HepG2 (cell line): Measurements from ENCODE around the gene UCN2. TPM values are rescaled to one million over a fixed set of nuclear protein-coding genes. Genes with fewer than 3 reads are reported as not detected.

Experiments
- CCDC6 ChIP-seq: sonication (generic); formaldehyde crosslinking; IDR thresholded peaks from 2 replicates; pipeline ENCODE4 v1.8.1; 2022; ENCODE audit warnings: mild to moderate bottlenecking, missing genetic modification reagents, moderate library complexity
- CREB1 ChIP-seq, 2 experiments: fragments of 450-650 bp in 1 of 2; IDR thresholded peaks; 2 replicates each; pipeline ENCODE4 v1.6.1; 2016 to 2017; ENCODE audit warnings: control low read depth in 1 of 2, mild to moderate bottlenecking in 1 of 2, missing compliant biosample characterization in 1 of 2, missing genetic modification characterization in 1 of 2
- ETV6 ChIP-seq: sonication (generic); formaldehyde crosslinking; conservative IDR thresholded peaks from 2 replicates; pipeline ENCODE4 v1.4.0; 2020; ENCODE audit warnings: missing genetic modification reagents
- ISL2 ChIP-seq: sonication (generic); formaldehyde crosslinking; IDR thresholded peaks from 2 replicates; pipeline ENCODE4 v1.5.0; 2020; ENCODE audit warnings: missing genetic modification reagents
- MED8 ChIP-seq: sonication (generic); formaldehyde crosslinking; IDR thresholded peaks from 2 replicates; pipeline ENCODE4 v1.8.1; 2023; ENCODE audit warnings: mild to moderate bottlenecking, missing genetic modification reagents; ENCODE audit not compliant: insufficient replicate concordance
- MEIS2 ChIP-seq: sonication (generic); formaldehyde crosslinking; IDR thresholded peaks from 2 replicates; pipeline ENCODE4 v1.9.0; 2021; ENCODE audit warnings: mild to moderate bottlenecking, missing genetic modification reagents
- MIER3 ChIP-seq: IDR thresholded peaks from 2 replicates; pipeline ENCODE4 v1.6.1; 2016; ENCODE audit warnings: missing compliant biosample characterization, borderline replicate concordance
- NFKBIZ ChIP-seq: IDR thresholded peaks from 2 replicates; pipeline ENCODE4 v1.6.1; 2018; ENCODE audit warnings: missing genetic modification reagents, missing compliant biosample characterization
- NR2F6 ChIP-seq, 2 experiments: IDR thresholded peaks; 2 replicates each; pipeline ENCODE4 v1.6.1; 2016; ENCODE audit warnings: antibody characterized with exemption in 1 of 2, mild to moderate bottlenecking in 1 of 2
- NR3C1 ChIP-seq: sonication (generic); formaldehyde crosslinking; IDR thresholded peaks from 2 replicates; pipeline ENCODE4 v1.4.0; 2020; ENCODE audit warnings: missing genetic modification reagents
- RFX5 ChIP-seq: IDR thresholded peaks from 2 replicates; pipeline ENCODE4 v1.6.1; 2011; ENCODE audit warnings: low read depth, low read length, improper control_type of control experiment
- SALL1 ChIP-seq: sonication (generic); formaldehyde crosslinking; IDR thresholded peaks from 2 replicates; pipeline ENCODE4 v1.8.0; 2022; ENCODE audit warnings: mild to moderate bottlenecking, missing genetic modification reagents
- SMARCC2 ChIP-seq: fragments of 450-650 bp; IDR thresholded peaks from 2 replicates; pipeline ENCODE4 v1.6.1; 2017; ENCODE audit warnings: antibody characterized with exemption, mild to moderate bottlenecking
- SNAPC2 ChIP-seq: sonication (generic); formaldehyde crosslinking; IDR thresholded peaks from 2 replicates; pipeline ENCODE4 v1.8.1; 2022; ENCODE audit warnings: mild to moderate bottlenecking, missing genetic modification reagents
- ZNF121 ChIP-seq: sonication (generic); formaldehyde crosslinking; IDR thresholded peaks from 2 replicates; pipeline ENCODE4 v1.5.0; 2020; ENCODE audit warnings: mild to moderate bottlenecking, missing genetic modification reagents
- ZNF138 ChIP-seq: sonication (generic); formaldehyde crosslinking; IDR thresholded peaks from 2 replicates; pipeline ENCODE4 v1.5.0; 2020; ENCODE audit warnings: mild to moderate bottlenecking, low read depth, missing genetic modification reagents
- ZNF446 ChIP-seq: sonication (generic); formaldehyde crosslinking; IDR thresholded peaks from 2 replicates; pipeline ENCODE4 v1.5.0; 2020; ENCODE audit warnings: mild to moderate bottlenecking, missing genetic modification reagents
- ZNF678 ChIP-seq: sonication (generic); formaldehyde crosslinking; IDR thresholded peaks from 2 replicates; pipeline ENCODE4 v1.4.0; 2020; ENCODE audit warnings: mild to moderate bottlenecking, missing genetic modification reagents
- ZNF710 ChIP-seq: sonication (generic); formaldehyde crosslinking; IDR thresholded peaks from 2 replicates; pipeline ENCODE4 v1.5.0; 2020; ENCODE audit warnings: mild to moderate bottlenecking, missing genetic modification reagents, borderline replicate concordance
- ZNF75D ChIP-seq: sonication (generic); formaldehyde crosslinking; IDR thresholded peaks from 2 replicates; pipeline ENCODE4 v1.8.1; 2023; ENCODE audit warnings: missing genetic modification reagents, mild to moderate bottlenecking, borderline replicate concordance
- ZNF816 ChIP-seq: sonication (generic); formaldehyde crosslinking; IDR thresholded peaks from 2 replicates; pipeline ENCODE4 v1.8.0; 2022; ENCODE audit warnings: missing genetic modification reagents, mild to moderate bottlenecking, borderline replicate concordance
- polyA plus RNA-seq, 8 experiments: library from polyadenylated mRNA; depleted of rRNA in 3 of 8; stranded (reverse) in 7 of 8; unstranded in 1 of 8; fragments of >200 nt; fragmentation: Illumina TruSeq in 4 of 8; extraction: Trizol in 4 of 8; gene quantifications; 2 replicates each; pipeline versions ENCODE4 v1.2.1 to v1.2.3, GENCODE V29; 2011 to 2016; ENCODE audit warnings: low read depth in 4 of 8, missing spikeins in 1 of 8, mixed read lengths in 1 of 8; ENCODE audit not compliant: insufficient read depth in 1 of 8
- total RNA-seq, 5 experiments: library from RNA; depleted of rRNA; stranded (reverse); fragments of >200 nt; fragmentation: Illumina TruSeq; extraction: Trizol; gene quantifications; 2 replicates each; pipeline ENCODE4 v1.2.3, GENCODE V29; 2016; ENCODE audit warnings: low read depth in 1 of 5
- TF ChIP-seq, protein P1 (sequence below): sonication (generic); formaldehyde crosslinking; IDR thresholded peaks from 2 replicates; pipeline ENCODE4 v1.5.1; 2020; ENCODE audit warnings: mild to moderate bottlenecking, missing genetic modification reagents, borderline replicate concordance

Gene UCN2
- total and polyA plus RNA-seq, 2 of the 13 experiments (the other 11 are each of a cell fraction or from before 2014, with no cell fraction given): 0.07 to 1.5 TPM

DNA sequence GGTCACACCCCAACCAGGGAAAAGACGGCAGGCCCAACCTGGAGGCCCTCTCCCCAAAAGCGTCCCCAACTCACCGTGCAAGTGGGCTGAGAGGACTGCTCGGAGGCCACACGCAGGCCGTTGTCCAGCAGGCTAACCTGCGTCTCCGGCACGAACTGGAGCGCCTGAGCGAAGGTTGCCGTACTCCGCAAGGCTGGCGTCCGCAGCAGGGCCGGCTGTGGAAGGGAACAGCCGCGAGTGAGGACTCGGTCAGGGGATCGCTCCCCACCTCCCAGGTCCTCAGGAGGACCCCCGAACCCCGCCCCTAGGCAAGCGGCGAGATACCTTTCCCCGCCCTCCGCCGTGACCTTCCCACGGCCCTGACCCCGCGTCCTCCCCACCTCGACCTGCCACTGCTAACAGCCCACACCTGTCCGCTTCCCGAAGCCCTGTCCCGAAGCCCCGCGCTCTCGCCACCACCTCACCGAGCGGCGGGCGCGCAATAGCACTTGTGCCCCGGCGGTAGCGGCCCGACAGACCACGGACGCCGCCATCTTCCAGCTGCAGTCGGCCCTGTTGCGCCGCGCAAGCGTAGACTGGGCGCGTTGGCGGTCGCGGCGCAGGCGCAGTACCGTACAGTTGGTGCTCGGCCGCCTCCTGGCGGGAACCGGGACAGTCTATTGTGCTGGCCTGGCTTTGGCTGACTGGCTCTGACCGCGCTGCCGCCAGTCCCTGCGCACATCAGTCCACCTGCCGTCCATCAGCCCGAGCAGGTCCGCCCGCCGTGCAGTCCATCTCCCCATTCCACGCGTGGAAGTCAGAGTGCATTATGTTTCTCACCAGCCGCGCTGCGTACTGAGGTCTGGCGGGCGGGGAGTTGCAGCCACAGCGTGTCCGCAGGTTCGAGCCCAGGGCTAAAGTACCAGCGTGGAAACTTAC lies 45.8 kb upstream of the UCN2 start, which contains the start of gene UQCRC1 (continued):
- TF ChIP-seq RFX5 (no peak), NFKBIZ (no peak; the same call in 1 of the 2 replicates), SNAPC2 (CRISPR knock-in tag) (peak; percentile 79), MED8 (CRISPR knock-in tag) (peak; percentile 87), MEIS2 (CRISPR knock-in tag) (no peak; the same call in 1 of the 2 replicates), ZNF816 (CRISPR knock-in tag) (peak; percentile 14; the same call in 1 of the 2 replicates), NR2F6 (IDR thresholded peaks at IDR 0.05) (peak; percentile 78), NR2F6 (CRISPR knock-in tag; IDR thresholded peaks at IDR 0.05) (peak; percentile 86), ZNF446 (CRISPR knock-in tag) (no peak), ISL2 (peak; percentile 65; the same call in 1 of the 2 replicates), SMARCC2 (no peak), CREB1 (IDR thresholded peaks at IDR 0.05) (0 out of 2 replicates have a peak, but pooled peaks have one; percentile 5), CREB1 (CRISPR knock-in tag; IDR thresholded peaks at IDR 0.05) (no peak), SALL1 (CRISPR knock-in tag) (peak; percentile 93), ZNF678 (no peak), ZNF75D (CRISPR knock-in tag) (no peak; the same call in 1 of the 2 replicates), CCDC6 (CRISPR knock-in tag) (peak; percentile 47; the same call in 1 of the 2 replicates), MIER3 (CRISPR knock-in tag) (no peak), ETV6 (CRISPR knock-in tag) (peak; percentile 47), ZNF138 (peak; percentile 58), ZNF710 (CRISPR knock-in tag) (peak; percentile 93), NR3C1 (CRISPR knock-in tag) (no peak), ZNF121 (CRISPR knock-in tag) (peak; percentile 8; the same call in 1 of the 2 replicates)
- TF ChIP-seq, protein P1, sequence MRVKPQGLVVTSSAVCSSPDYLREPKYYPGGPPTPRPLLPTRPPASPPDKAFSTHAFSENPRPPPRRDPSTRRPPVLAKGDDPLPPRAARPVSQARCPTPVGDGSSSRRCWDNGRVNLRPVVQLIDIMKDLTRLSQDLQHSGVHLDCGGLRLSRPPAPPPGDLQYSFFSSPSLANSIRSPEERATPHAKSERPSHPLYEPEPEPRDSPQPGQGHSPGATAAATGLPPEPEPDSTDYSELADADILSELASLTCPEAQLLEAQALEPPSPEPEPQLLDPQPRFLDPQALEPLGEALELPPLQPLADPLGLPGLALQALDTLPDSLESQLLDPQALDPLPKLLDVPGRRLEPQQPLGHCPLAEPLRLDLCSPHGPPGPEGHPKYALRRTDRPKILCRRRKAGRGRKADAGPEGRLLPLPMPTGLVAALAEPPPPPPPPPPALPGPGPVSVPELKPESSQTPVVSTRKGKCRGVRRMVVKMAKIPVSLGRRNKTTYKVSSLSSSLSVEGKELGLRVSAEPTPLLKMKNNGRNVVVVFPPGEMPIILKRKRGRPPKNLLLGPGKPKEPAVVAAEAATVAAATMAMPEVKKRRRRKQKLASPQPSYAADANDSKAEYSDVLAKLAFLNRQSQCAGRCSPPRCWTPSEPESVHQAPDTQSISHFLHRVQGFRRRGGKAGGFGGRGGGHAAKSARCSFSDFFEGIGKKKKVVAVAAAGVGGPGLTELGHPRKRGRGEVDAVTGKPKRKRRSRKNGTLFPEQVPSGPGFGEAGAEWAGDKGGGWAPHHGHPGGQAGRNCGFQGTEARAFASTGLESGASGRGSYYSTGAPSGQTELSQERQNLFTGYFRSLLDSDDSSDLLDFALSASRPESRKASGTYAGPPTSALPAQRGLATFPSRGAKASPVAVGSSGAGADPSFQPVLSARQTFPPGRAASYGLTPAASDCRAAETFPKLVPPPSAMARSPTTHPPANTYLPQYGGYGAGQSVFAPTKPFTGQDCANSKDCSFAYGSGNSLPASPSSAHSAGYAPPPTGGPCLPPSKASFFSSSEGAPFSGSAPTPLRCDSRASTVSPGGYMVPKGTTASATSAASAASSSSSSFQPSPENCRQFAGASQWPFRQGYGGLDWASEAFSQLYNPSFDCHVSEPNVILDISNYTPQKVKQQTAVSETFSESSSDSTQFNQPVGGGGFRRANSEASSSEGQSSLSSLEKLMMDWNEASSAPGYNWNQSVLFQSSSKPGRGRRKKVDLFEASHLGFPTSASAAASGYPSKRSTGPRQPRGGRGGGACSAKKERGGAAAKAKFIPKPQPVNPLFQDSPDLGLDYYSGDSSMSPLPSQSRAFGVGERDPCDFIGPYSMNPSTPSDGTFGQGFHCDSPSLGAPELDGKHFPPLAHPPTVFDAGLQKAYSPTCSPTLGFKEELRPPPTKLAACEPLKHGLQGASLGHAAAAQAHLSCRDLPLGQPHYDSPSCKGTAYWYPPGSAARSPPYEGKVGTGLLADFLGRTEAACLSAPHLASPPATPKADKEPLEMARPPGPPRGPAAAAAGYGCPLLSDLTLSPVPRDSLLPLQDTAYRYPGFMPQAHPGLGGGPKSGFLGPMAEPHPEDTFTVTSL (CRISPR knock-in tag): 0 out of 2 replicates have a peak, but pooled peaks have one; percentile 21
